ENCODE results near the gene RAB11B.
A peak's percentile ranks its signal among the peaks of the same experiment; 100 is the strongest.
"Not testable (repeated sequence)": the region's sequence is repeated elsewhere in the genome, so short reads cannot be mapped to it uniquely, and the experiment has no call there.

RAB11B gene

DNA sequence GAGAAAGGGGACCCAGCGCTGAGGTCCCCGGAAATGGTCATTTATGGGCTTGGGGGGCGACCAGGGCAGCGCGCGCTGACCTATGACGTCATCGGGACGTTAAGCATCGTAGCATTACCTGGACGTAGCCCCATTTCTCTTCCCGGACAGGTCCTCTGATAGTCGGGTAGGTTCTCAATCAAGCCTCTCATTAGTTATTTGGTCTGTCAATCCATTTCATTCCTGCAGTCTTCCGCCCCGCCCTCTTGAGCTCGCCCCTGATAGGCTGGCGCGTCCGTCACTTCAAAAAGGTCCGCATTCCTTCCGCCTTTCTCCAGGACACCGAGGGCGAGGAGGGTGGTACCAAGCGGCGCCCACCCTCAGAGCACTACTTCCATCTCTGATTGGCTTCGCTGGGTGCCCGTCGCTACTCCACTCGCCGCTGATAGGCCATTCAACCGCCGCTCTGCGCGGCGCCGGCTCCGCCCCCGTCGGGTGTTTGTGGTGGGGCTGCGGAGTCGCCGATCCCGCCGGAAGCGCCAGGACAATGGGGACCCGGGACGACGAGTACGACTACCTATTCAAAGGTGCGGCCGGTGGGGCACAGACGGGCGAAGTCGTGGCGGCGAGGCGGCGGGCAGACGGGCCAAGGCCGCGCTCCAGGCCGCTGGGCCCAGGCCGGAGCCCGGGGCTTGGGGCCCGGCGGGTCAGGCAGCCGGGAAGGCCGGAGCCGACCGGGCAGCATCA is at the start of gene RAB11B:
Gene RAB11B, plus strand, starts transcription at position 470 of the 726 bp plus-strand sequence. Its CDS starts 57 bp downstream, at position 527.
- intact Hi-C loops (cut with DNase I): loop anchor here (2.0 kb wide), 1 partner anchor 55 kb away; the partner anchor contains the start of gene HNRNPM
- peak; percentile 98 to 100 (median 99) for DNase-seq

DNA sequence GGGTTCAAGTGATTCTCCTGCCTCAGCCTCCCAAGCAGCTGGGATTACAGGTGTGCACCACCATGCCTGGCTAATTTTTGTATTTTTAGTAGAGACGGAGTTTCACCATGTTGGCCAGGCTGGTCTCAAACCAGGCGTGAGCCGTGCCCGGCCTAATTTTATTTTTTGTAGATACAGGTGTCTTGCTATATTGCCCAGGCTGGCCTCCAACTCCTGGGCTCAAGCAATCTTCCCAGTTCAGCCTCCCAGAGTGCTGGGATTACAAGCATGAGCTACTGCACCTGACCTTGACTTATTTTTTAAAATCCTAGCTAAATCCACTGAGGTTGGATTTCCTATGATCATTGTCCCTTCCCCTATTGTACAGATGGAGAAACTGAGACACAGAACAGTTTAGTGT is 48.7 kb upstream of the RAB11B start:
- intact Hi-C loops (cut with DNase I): not testable (repeated sequence)
- DNase-seq: peak in 1 of 10 donors; percentile 44

DNA sequence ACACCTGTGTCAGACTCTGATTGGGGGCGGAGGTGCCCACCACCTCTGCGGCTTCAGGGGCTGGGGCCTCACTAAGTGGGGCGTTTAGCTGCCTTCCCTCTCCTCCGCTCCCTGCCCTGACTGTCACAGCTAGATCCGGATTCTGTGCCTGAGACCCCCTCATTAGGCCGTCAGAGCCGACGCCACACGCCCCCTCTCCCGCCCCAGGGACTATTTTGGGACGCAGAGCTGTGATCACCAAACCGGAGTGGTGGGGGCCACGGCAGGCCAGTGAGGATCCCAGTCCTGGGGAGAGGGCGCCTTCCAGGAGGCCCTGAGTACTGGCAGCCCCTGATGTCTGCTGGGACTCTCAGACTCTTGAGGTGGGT is 47.9 kb upstream of the RAB11B start:
- intact Hi-C loops (cut with DNase I): no loop called here
- DNase-seq: peak in 1 of 10 donors; percentile 74

DNA sequence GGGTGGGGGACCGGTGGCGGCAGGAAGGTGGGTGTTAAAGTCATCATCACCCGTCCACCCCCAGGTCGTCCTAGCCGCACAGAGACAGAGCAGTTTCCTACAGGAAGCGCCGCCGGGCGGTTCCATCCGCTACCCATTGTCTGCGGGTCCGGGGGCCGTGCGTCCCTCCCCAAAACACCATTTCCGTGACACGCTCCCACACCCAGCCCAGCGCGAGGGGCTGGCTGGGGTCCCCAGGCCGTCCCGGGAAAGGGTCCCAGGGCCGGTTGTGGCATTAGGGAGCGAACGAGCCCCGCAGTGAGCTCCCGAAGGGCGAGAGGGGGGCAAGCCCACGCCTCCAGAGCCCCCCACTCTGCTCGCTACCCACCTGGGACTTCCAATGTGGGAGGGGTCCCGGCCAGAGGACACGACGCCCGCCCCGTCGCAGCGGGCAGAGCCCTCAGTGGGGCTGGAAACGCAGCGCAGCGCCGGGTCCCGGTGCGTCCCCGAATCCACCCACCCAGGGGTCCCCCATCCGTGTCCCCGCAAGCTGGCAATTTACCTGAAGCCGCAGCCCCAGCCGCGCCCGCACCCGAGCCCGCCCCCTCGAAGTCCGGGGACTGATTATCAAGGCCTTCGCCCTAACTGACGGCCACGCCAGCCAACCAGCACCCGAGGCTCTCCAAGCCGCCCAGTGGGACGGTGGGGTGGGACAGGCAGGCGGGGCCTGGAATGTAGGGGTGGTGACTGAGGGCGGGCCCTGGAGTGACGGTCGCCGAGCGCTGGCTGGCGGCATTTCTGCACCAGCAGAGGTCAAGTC is 47.3 kb upstream of the RAB11B start, which contains the start of gene KANK3:
Gene KANK3, minus strand, starts transcription at position 579 of the 799 bp plus-strand sequence. CDS start 5,434 bp downstream, outside the sequence.
- peak; percentile 74 to 98 (median 86) for DNase-seq
- intact Hi-C loops (cut with DNase I): no loop called here

DNA sequence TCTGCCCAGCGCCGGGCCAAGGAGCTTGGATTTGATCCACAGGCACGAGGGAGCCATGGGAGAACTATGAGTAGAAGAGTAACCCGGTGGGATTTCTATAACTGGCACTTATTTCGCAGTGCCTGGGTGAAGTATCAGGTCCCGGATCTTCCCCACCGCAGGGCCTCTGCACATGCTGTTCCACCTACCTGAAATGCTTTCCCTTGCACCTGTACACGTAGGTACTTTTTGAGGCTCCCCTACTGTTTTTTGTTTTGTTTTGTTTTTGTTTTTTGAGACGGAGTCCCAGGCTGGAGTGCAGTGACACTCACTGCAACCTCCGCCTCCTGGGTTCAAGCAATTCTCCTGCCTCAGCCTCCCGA is 46.7 kb upstream of the RAB11B start:
- DNase-seq: no peak
- intact Hi-C loops (cut with DNase I): no loop called here

DNA sequence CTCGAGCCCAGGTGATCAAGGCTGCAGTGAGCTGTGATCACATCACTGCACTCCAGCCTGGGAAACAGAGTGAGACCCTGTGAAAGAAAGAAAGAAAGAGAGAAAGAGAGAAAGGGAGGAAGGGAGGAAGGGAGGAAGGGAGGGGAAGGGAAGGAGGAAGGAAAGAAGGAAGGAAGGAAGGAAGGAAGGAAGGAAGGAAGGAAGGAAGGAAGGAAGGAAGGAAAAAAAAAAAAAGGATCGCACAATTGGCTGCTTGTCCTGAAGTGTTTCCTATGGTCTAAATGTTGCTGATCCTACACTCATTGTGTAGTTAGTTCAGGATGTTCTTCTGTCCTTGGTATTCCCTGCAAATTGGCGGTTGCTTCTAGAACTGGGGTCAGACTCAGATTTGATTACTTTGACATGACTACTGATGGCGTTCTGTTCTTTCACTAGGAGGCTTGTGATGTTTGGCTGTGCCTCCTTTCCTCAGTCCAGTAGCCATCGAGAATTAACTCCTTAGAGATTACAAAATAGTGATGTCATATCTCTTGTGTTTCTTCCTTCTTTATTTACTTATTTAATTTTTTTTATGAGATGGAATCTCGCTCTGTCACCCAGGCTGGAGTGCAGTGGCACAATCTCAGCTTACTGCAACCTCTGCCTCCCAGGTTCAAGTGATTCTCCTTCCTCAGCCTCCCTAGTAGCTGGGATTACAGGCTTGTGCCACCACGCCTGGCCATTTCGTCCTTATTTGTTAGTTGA is 40.4 kb upstream of the RAB11B start:
- intact Hi-C loops (cut with DNase I): loop anchor here (5.0 kb wide), 1 partner anchor 232 kb away; no protein-coding TSS in a partner anchor
- peak in 1 of 10 donors; percentile 14 for DNase-seq

DNA sequence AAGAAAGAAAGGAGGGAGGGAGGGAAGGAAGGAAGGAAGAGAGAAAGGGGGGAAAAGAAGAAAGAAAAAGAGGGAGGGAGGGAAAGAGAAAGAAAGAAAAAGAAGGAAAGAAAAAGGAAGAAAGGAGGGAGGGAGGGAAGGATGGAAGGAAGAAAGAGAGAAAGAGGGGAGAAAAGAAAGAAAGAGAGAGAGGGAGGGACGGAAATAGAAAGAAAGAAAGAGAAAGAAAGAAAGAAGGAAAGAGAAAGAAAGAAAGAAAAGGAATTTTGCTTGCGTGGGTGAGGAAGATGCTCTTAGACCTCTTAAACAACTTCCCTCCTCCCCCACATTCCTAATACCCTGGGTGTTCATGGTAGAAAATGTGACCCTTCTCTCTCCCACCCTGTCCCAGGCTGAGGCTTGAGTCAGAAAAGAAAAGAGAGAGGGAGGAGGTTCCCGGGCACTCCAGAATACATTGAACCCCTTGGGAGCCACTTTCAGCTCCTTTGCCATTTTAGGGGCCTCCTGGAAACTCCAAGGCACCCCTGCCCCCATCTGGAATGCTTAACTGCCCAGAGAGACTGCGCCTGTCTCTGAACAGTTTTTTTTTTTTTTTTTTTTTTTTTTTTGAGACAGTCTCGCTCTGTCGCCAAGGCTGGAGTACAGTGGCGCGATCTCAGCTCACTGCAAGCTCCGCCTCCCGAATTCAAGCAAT is 37.9 kb upstream of the RAB11B start:
- intact Hi-C loops (cut with DNase I): loop anchor here (5.0 kb wide), 1 partner anchor 230 kb away; no protein-coding TSS in a partner anchor
- no peak for DNase-seq

DNA sequence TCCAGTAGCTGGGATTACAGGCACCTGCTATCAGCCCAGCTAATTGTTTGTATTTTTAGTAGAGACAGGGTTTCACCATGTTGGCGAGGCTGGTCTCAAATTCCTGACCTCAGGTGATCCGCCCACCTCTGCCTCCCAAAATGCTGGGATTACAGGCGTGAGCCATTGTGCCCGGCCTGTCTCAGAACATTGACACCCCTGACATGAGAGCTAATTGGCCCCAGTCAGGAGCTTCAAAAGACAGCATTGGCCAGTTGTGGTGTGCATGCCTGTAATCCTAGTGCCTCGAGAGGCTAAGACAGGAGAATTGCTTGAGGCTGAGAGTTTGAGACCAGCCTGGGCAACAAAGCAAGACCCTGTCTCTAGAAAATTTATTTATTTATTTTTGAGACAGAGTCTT is 37.3 kb upstream of the RAB11B start:
- intact Hi-C loops (cut with DNase I): loop anchor here (5.0 kb wide), 1 partner anchor 229 kb away; no protein-coding TSS in a partner anchor
- peak in 1 of 10 donors; percentile 55 for DNase-seq

DNA sequence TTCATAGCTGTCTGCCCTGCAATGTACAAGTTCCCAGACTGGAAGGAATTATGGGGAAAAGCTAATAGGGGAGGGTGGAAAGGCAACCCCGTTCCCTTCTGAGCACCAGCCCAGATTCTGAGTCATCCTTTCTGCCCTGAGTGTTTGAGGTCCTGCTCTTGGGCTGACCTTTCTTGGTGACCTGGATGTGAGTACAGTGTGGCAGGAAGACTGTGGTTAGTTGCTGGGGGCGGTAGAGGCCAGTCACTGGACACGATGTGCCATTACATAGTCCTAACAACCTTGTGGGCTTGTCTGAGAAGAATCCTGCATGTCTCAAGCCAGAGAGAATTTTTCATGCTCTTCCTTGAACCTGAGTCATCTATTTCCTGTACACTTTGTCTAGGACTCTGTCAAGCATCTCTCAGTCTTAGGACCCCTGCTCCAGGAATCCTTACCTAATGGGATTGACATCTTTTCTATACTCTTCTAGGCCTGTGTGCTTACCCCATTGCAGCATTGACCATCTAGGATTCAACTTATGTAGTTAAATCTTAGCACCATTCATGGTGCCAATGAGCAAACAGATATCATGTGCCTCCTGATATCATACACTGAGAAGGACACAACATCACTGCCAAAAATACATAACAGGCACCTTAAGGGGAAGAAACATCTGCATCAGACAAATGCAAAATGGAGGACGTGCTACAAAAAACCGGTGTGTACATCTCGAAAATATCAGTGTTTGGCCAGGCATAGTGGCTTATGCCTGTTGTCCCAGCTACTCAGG is 34.3 kb upstream of the RAB11B start:
- DNase-seq: peak in 1 of 10 donors; percentile 14

DNA sequence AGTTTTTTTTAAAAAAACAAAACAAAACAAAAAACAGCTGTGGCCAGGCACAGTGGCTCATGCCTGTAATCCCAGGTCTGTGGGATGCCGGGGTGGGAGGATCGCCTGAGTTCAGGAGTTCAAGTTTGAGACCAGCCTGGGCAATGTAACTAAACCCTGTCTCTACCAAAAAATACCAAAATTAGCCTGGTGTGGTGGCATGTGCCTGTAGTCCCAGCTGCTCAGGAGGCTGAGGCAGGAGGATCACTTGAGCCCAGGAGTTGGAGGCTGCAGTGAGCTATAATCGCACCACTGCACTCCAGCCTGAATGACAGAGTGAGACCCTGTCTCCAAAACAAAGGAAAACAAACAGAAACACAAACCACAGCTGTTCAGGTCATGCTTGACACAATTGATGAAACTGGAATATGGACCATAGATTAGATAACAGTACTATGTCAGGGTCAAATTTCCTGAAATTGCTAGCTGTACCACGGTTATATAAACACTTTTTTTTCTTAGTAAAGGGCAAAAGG is 33.1 kb upstream of the RAB11B start:
- intact Hi-C loops (cut with DNase I): no loop called here
- DNase-seq: peak in 2 of 10 donors; percentile 17 to 26

More for the DNA sequence above, 34.3 kb upstream of the RAB11B start:
- intact Hi-C loops (cut with DNase I): no loop called here

DNA sequence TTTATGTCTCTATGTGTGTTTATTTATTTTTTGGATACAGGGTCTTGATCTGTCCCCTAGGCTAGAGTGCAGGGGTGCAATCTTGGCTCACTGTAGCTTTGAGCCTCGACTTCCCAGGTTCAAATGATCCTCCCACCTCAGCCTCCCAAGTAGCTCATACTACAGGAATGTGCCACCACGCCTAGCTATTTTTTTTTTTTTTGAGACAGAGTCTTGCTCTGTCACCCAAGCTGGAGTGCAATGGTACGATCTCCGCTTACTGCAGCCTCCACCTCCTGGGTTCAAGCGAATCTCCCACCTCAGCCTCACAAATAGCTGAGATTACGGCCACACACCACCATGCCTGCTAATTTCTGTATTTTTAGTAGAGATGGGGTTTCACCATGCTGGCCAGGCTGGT is 31.2 kb upstream of the RAB11B start:
- intact Hi-C loops (cut with DNase I): no loop called here
- peak in 2 of 10 donors; percentile 6 to 16 for DNase-seq

DNA sequence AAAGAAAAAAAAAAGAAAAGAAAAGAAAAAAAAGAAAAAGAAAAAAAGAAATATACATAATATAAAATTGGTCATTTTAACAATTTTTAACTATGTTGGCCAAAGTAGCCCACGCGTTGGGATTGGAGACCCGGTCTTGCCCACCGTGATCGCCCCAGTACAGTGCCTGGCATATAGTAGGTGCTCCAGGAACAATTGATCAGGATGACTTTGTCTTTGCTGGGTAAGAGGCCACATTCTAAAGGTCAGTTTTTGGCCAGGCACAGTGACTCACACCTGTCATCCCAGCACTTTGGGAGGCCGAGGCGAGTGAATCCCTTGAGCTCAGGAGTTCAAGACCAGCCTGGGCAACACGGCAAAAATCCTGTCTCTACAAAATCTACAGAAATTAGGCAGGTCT is 30.0 kb upstream of the RAB11B start:
- intact Hi-C loops (cut with DNase I): no loop called here
- peak in 2 of 10 donors; percentile 70 to 80 for DNase-seq

DNA sequence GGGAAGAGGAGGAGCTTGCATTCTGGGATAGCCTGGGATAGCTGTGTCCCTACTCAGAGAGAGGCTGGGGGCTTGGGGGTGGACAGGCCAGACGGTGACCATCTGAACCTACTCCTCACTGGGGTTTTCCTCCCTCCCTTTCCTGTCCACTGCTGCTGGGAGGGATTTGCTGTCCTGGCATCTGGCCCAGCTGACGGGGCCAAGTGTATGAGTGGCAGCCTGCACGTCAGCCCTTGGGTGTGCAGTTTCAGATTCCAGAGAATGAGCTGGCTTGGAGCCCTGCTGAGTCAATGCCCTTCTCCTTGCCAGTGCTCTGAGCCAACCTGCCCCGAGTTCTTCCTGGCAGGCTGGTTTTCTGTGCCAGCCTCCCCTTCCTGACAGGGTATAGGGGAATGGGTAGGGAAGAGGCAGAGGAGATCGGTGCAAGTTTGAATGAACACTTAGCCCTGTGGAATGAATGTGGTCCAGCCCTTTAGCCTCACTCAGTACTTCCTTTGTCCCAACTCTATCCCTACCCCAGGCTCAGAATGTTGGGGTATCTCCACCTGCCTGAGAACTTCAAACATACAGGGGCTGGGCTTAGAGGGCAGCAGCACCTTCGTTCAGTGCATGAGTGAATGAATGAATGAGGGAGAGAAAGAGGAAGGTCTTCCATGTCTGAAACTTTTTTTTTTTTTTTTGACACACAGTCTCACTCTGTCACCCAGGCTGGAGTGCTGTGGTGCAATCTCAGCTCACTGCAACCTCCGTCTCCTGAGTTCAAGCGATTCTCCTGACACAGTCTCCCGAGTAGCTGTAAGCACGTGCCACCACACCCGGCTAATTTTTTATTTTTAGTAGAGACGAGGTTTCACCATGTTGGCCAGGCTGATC is 28.0 kb upstream of the RAB11B start:
- DNase-seq: peak; percentile 38 to 94 (median 69)
- intact Hi-C loops (cut with DNase I): no loop called here

DNA sequence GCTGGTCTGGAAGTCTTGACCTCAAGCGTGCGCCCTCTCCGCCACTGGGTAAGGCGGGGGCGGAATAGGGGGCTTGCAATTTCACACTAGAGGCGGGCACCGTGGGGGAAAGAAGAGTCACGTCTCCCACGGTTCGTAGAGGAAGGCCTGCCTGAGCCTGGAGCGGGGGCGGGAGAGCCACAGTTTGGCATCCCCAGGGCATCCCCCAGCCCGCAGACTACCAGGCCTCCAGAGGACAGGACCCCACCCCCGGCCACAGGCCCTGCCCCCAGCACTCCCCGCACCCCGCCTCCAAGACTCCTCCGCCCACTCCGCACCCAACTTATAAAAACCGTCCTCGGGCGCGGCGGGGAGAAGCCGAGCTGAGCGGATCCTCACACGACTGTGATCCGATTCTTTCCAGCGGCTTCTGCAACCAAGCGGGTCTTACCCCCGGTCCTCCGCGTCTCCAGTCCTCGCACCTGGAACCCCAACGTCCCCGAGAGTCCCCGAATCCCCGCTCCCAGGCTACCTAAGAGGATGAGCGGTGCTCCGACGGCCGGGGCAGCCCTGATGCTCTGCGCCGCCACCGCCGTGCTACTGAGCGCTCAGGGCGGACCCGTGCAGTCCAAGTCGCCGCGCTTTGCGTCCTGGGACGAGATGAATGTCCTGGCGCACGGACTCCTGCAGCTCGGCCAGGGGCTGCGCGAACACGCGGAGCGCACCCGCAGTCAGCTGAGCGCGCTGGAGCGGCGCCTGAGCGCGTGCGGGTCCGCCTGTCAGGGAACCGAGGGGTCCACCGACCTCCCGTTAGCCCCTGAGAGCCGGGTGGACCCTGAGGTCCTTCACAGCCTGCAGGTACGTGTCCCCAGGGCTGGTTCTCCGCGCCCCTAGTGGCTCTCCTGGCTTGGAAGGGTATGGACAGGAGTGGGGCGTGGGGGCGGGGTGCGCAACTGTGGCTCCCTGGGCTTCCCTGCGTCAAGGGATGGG is 26.1 kb upstream of the RAB11B start, which contains the start of gene ANGPTL4:
Gene ANGPTL4, plus strand, starts transcription at position 353 of the 969 bp plus-strand sequence. Its CDS starts 167 bp downstream, at position 520.
- peak in 8 of 10 donors; percentile 34 to 91 (median 52) for DNase-seq
- intact Hi-C loops (cut with DNase I): no loop called here

DNA sequence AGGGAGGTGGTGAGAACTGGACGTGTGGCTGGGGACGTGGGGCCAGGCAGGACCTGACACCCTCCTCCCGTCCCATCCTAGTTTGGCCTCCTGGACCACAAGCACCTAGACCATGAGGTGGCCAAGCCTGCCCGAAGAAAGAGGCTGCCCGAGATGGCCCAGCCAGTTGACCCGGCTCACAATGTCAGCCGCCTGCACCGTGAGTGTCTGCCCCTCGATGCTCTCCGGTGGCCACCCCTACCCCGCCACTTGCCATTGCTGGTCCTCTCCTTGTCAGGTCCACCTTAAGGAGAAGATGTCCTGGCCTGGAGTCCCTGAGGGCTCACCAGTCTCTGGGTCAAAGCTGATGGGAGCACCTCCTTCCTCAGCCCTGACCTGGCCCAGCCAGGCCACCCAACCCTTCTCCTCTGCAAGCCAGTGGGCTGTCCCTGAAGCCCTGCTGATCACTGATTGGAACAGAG is 24.0 kb upstream of the RAB11B start:
- intact Hi-C loops (cut with DNase I): no loop called here
- peak in 2 of 10 donors; percentile 64 to 83 for DNase-seq

DNA sequence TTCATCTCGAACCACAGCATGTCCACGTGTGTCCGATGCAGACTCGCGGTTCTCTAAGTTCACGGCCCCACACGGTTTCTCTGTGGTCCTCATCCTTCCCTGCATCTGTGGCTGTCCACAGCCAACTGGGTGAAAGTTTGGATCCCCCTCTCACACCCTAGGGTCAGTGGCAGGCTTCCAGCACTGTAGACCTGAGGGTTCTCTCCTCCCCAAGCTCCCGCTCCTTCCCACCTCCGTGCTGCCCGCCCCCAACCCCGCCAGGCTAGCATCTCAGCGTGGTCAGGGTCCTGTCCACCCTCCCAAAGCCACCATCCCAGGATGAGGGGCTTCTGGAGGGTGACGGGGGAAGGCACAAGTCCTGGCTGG is 23.2 kb upstream of the RAB11B start:
- DNase-seq: peak in 2 of 10 donors; percentile 63 to 77
- intact Hi-C loops (cut with DNase I): no loop called here
